IMR-90 (cell line): Measurements from ENCODE around the gene SLC35C1. TPM values are rescaled to one million over a fixed set of nuclear protein-coding genes. Genes with fewer than 3 reads are reported as not detected.

Experiments
- ATAC-seq: fragments of 200-7000 bp; cut with Tn5 transposase; 2 replicates; pipeline ENCODE4 v1.9.1; 2020; ENCODE audit warnings: low read depth, mild to moderate bottlenecking, moderate library complexity
- BruUV-seq: library from RNA; stranded (reverse); fragments of 400-500 nt; replicated peaks from 2 replicates; lab custom pipeline; 2021; lab: Mats Ljungman, UMichigan
- CTCF ChIA-PET: fragments of 300-600 bp; formaldehyde crosslinking; extraction: SDS; loops from one replicate; lab custom pipeline; 2021; ENCODE audit warnings: antibody characterized with exemption; lab: Yijun Ruan, JAX
- POLR2A ChIA-PET: fragments of 300-600 bp; sonication (Branson Sonifier 250); formaldehyde crosslinking; loops from one replicate; lab custom pipeline; 2022; ENCODE audit warnings: antibody characterized with exemption; ENCODE audit not compliant: unreplicated experiment; lab: Charles Lee
- DNase-seq: peaks from one replicate; pipeline ENCODE4 v3.0.0; 2013
- H2AFZ ChIP-seq: replicated peaks from 2 replicates; pipeline ENCODE3; 2013; ENCODE audit warnings: low read length, mild to moderate bottlenecking; ENCODE audit not compliant: poor library complexity
- H2AK5ac ChIP-seq: 2 replicates; pipeline ENCODE4 v1.6.1; 2013; ENCODE audit warnings: low read depth, low read length, inconsistent platforms
- H2AK9ac ChIP-seq: replicated peaks from 2 replicates; pipeline ENCODE3; 2013; ENCODE audit warnings: mild to moderate bottlenecking, low read depth, low read length, moderate library complexity; ENCODE audit not compliant: poor library complexity
- H2BK120ac ChIP-seq: 2 replicates; pipeline ENCODE4 v1.6.1; 2013; ENCODE audit warnings: low read depth, low read length, inconsistent platforms
- H2BK15ac ChIP-seq: 3 replicates; pipeline ENCODE4 v1.6.1; 2013; ENCODE audit warnings: low read depth, low read length, inconsistent platforms
- H2BK20ac ChIP-seq: 2 replicates; pipeline ENCODE4 v1.6.1; 2013; ENCODE audit warnings: low read depth, mild to moderate bottlenecking, inconsistent platforms, low read length, moderate library complexity
- H2BK5ac ChIP-seq: 2 replicates; pipeline ENCODE4 v1.6.1; 2013; ENCODE audit warnings: mild to moderate bottlenecking, low read depth, low read length, inconsistent platforms; ENCODE audit not compliant: poor library complexity, severe bottlenecking
- H3K14ac ChIP-seq: replicated peaks from 2 replicates; pipeline ENCODE4 v1.6.1; 2013; ENCODE audit warnings: low read depth, low read length, inconsistent platforms
- H3K18ac ChIP-seq: 2 replicates; pipeline ENCODE4 v1.6.1; 2013; ENCODE audit warnings: low read depth, low read length, control low read depth
- H3K23ac ChIP-seq: 2 replicates; pipeline ENCODE4 v1.6.1; 2013; ENCODE audit warnings: low read depth, low read length, inconsistent platforms
- H3K27ac ChIP-seq: 2 replicates; pipeline ENCODE4 v1.5.1; 2013; ENCODE audit warnings: mild to moderate bottlenecking, control low read depth, low read length; ENCODE audit not compliant: insufficient read depth
- H3K27me3 ChIP-seq: 2 replicates; pipeline ENCODE4 v1.6.1; 2013; ENCODE audit warnings: low read length; ENCODE audit not compliant: control insufficient read depth, insufficient read depth
- H3K36me3 ChIP-seq: 2 replicates; pipeline ENCODE4 v1.6.1; 2013; ENCODE audit warnings: low read length, mixed read lengths; ENCODE audit not compliant: control insufficient read depth, insufficient read depth
- H3K4ac ChIP-seq: 2 replicates; pipeline ENCODE4 v1.6.1; 2013; ENCODE audit warnings: low read depth, low read length, inconsistent platforms
- H3K4me1 ChIP-seq: 2 replicates; pipeline ENCODE4 v1.6.1; 2013; ENCODE audit warnings: low read length, mixed read lengths; ENCODE audit not compliant: control insufficient read depth, insufficient read depth
- H3K4me2 ChIP-seq: 2 replicates; pipeline ENCODE4 v1.6.1; 2013; ENCODE audit warnings: low read depth, mild to moderate bottlenecking, control low read depth, low read length, moderate library complexity
- H3K4me3 ChIP-seq: 2 replicates; pipeline ENCODE4 v1.5.1; 2013; ENCODE audit warnings: low read depth, mild to moderate bottlenecking, control low read depth, low read length, moderate library complexity; ENCODE audit not compliant: insufficient read depth
- H3K56ac ChIP-seq: 2 replicates; pipeline ENCODE4 v1.6.1; 2013; ENCODE audit warnings: low read length, inconsistent platforms; ENCODE audit not compliant: insufficient read depth; ENCODE audit errors: extremely low read depth
- H3K79me1 ChIP-seq, 2 experiments: 2 replicates each; pipeline ENCODE4 v1.6.1; 2013; ENCODE audit warnings: low read length in 2 of 2, inconsistent platforms in 1 of 2, low read depth in 1 of 2
- H3K9ac ChIP-seq: 2 replicates; pipeline ENCODE4 v1.6.1; 2013; ENCODE audit warnings: low read depth, low read length, control low read depth
- H3K9me1 ChIP-seq: 2 replicates; pipeline ENCODE4 v1.6.1; 2013; ENCODE audit warnings: low read length, inconsistent platforms; ENCODE audit not compliant: insufficient read depth
- H3K9me3 ChIP-seq: 2 replicates; pipeline ENCODE4 v1.6.1; 2013; ENCODE audit warnings: low read length; ENCODE audit not compliant: control insufficient read depth, insufficient read depth
- H4K20me1 ChIP-seq: 2 replicates; pipeline ENCODE4 v1.6.1; 2013; ENCODE audit warnings: low read length, inconsistent platforms; ENCODE audit not compliant: insufficient read depth
- H4K5ac ChIP-seq: 2 replicates; pipeline ENCODE4 v1.6.1; 2013; ENCODE audit warnings: mild to moderate bottlenecking, low read depth, low read length, control low read depth
- H4K8ac ChIP-seq, 2 experiments: 2 replicates each; pipeline ENCODE4 v1.6.1; 2013; ENCODE audit warnings: low read depth in 2 of 2, low read length in 2 of 2, control low read depth in 1 of 2, inconsistent platforms in 1 of 2
- H4K91ac ChIP-seq: 2 replicates; pipeline ENCODE4 v1.6.1; 2013; ENCODE audit warnings: low read depth, low read length, inconsistent platforms; ENCODE audit not compliant: insufficient read depth
- ELK1 ChIP-seq: fragments of 150-350 bp; IDR thresholded peaks from 2 replicates; pipeline ENCODE4 v1.6.1; 2016; ENCODE audit warnings: low read depth, mild to moderate bottlenecking, low read length, moderate library complexity, borderline replicate concordance
- RAD21 ChIP-seq: IDR thresholded peaks from 2 replicates; pipeline ENCODE4 v1.6.1; 2012; ENCODE audit warnings: low read length, improper control_type of control experiment
- RFX5 ChIP-seq: IDR thresholded peaks from 2 replicates; pipeline ENCODE4 v1.8.0; 2012; ENCODE audit warnings: low read depth, mild to moderate bottlenecking, low read length, moderate library complexity
- WGBS, 2 experiments: methylation state at CpG; one replicate each; pipeline versions ENCODE4 v1.1.5 to v1.1.7; 2013; ENCODE audit warnings: missing lambda C conversion rate in 2 of 2; ENCODE audit not compliant: insufficient read length in 1 of 2; ENCODE audit errors: extremely low coverage in 2 of 2; 5-methylcytosine and 5-hydroxymethylcytosine counted together
- dilution Hi-C: fragments of 300-500 bp; cut with HindIII; formaldehyde crosslinking; loops from one replicate; pipeline ENCODE4 v1.14.3; 2018; ENCODE audit warnings: low sequenced_read_pairs; ENCODE audit not compliant: unreplicated experiment
- in situ Hi-C: fragments of 300-500 bp; cut with MboI; formaldehyde crosslinking; loops from 3 replicates; pipeline ENCODE4 v1.14.3; 2019; ENCODE audit warnings: low sequenced_read_pairs, inconsistent platforms, mixed read lengths
- intact Hi-C: fragments of 100-400 bp; cut with micrococcal nuclease; formaldehyde crosslinking; loops from 2 replicates; pipeline ENCODE4 v1.10.0; 2022
- polyA plus RNA-seq, 3 experiments: library from polyadenylated mRNA; depleted of rRNA; stranded (reverse); fragments of >200 nt; gene quantifications; 2 replicates each; pipeline ENCODE4 v1.2.3, GENCODE V29; 2012; ENCODE audit warnings: low replicate concordance in 1 of 3
- total RNA-seq: library from RNA; depleted of rRNA; stranded (reverse); fragments of >200 nt; gene quantifications from 2 replicates; pipeline ENCODE4 v1.2.3, GENCODE V29; 2012
- TF ChIP-seq, protein P1 (sequence below): fragments of 150-350 bp; IDR thresholded peaks from 2 replicates; pipeline ENCODE4 v1.6.1; 2017; ENCODE audit warnings: mild to moderate bottlenecking, antibody characterized with exemption, low read length, low read depth

Gene SLC35C1
- total and polyA plus RNA-seq, 2 of the 4 experiments (the other 2 are of a cell fraction), result 4.3 to 27.1 TPM

GRCh38 chr11:45795379-45795778 is 9.6 kb upstream of the SLC35C1 start:
- Histone ChIP-seq H3K23ac (no peak overlapping the region), H3K9me1 (peaks cover 4% of the 10 kb centered on the region; the same call in 1 of the 2 replicates), H4K20me1 (no peaks in the 10 kb centered on the region), H4K91ac (no peak overlapping the region), H3K4me1 (peaks cover 4% of the 10 kb centered on the region; the same call in 1 of the 2 replicates), H3K36me3 (no peaks in the 10 kb centered on the region), H3K27ac (no peak overlapping the region), H3K9ac (no peak overlapping the region), H3K56ac (no peak overlapping the region), H3K18ac (no peak overlapping the region), H4K8ac (no peak overlapping the region), H4K5ac (no peak overlapping the region), H3K14ac (no peak overlapping the region), H3K9me3 (no peaks in the 10 kb centered on the region), H2BK120ac (no peak overlapping the region), H2AFZ (peak overlapping the region; percentile 11), H3K79me1 (no peaks in the 10 kb centered on the region), H2AK5ac (no peak overlapping the region), H2BK5ac (no peak overlapping the region), H3K4ac (no peak overlapping the region), H3K4me3 (no peak overlapping the region), H3K4me2 (no peak overlapping the region), H2BK15ac (no peak overlapping the region), H2AK9ac (no peak overlapping the region), H2BK20ac (no peak overlapping the region), H3K27me3 (peaks cover 9% of the 10 kb centered on the region)
- POLR2A ChIA-PET, result no interaction called here
- in situ Hi-C loops, result no loop called here
- DNase-seq (no peak), ATAC-seq (no peak)
- CTCF ChIA-PET, result interaction anchor here (0.9 kb wide), 1 partner anchor 24 kb away, joined by 4 read pairs; no protein-coding TSS in a partner anchor
- dilution Hi-C loops, result no loop called here
- TF ChIP-seq RAD21 (no peak), RFX5 (no peak), ELK1 (no peak)
- TF ChIP-seq, protein P1, sequence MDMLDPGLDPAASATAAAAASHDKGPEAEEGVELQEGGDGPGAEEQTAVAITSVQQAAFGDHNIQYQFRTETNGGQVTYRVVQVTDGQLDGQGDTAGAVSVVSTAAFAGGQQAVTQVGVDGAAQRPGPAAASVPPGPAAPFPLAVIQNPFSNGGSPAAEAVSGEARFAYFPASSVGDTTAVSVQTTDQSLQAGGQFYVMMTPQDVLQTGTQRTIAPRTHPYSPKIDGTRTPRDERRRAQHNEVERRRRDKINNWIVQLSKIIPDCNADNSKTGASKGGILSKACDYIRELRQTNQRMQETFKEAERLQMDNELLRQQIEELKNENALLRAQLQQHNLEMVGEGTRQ, result 0 out of 2 replicates have a peak, but pooled peaks have one; percentile 13
- BruUV-seq, result no TSS peak
- WGBS, 2 experiments, result 80% methylated on average over 1 of the region's 5 CpGs; no CpG with 5 or more reads in 1 of the 2 experiments
- intact Hi-C loops, result no loop called here
